Psoas muscle (tissue), 8 donors: ENCODE results near the gene ALKBH5. TPM values are rescaled to one million over a fixed set of nuclear protein-coding genes. Genes with fewer than 3 reads are reported as not detected.

Experiments used
- ATAC-seq, 4 donors: fragments of 200-7000 bp; cut with Tn5 transposase; one replicate each; pipeline ENCODE4 v1.9.1; 2020; ENCODE audit warnings: moderate library complexity in 3 of 4, mild to moderate bottlenecking in 2 of 4
- DNase-seq, 2 donors: peaks; one replicate each; pipeline ENCODE4 v3.0.0-alpha.2; 2020
- H3K27ac ChIP-seq: fragments of 200-600 bp; one replicate; pipeline ENCODE4 v1.8.0; 2022
- H3K27me3 ChIP-seq, 3 donors: fragments of 200-600 bp in 1 of 3; one replicate each; pipeline versions ENCODE4 v1.6.1 to v1.8.0; 2013 to 2022; ENCODE audit warnings: low read length in 2 of 3, mild to moderate bottlenecking in 2 of 3, moderate library complexity in 1 of 3; ENCODE audit not compliant: insufficient read depth in 3 of 3
- H3K36me3 ChIP-seq, 2 donors: fragments of 200-600 bp in 1 of 2; one replicate each; pipeline versions ENCODE4 v1.6.1 to v1.8.0; 2013 to 2022; ENCODE audit warnings: low read depth in 1 of 2, mild to moderate bottlenecking in 1 of 2, moderate library complexity in 1 of 2; ENCODE audit not compliant: insufficient read depth in 1 of 2
- H3K4me1 ChIP-seq: fragments of 200-600 bp; one replicate; pipeline ENCODE4 v1.8.0; 2022
- H3K4me3 ChIP-seq: fragments of 200-600 bp; one replicate; pipeline ENCODE4 v1.8.0; 2022; ENCODE audit warnings: mild to moderate bottlenecking
- H3K9me3 ChIP-seq: fragments of 200-600 bp; one replicate; pipeline ENCODE4 v1.8.0; 2022
- WGBS, 3 donors: extraction: QIAGEN DNeasy Blood & Tissue Kit; methylation state at CpG; one replicate each; pipeline versions ENCODE4 v1.1.6 to v1.1.7; 2013; 5-methylcytosine and 5-hydroxymethylcytosine counted together
- intact Hi-C, 2 donors: fragments of 100-400 bp; cut with DNase I; formaldehyde crosslinking; loops; one replicate each; pipeline versions ENCODE4 v1.11.0 to v1.14.2; 2022
- polyA plus RNA-seq, 3 donors: library from polyadenylated mRNA; stranded (reverse); fragments of 200-250 nt; gene quantifications; one replicate each; pipeline ENCODE4 v1.2.3, GENCODE V29; 2013
- total RNA-seq, 4 donors: library from RNA; stranded (reverse); fragmentation: NEBNext Ultra II Directional in 2 of 4; extraction: Animal tissue kit (Norgen Biotek cat#: 25700) in 2 of 4; gene quantifications; one replicate each; pipeline versions ENCODE4 v1.2.1 to v1.2.4, GENCODE V29; 2021 to 2023
- TF ChIP-seq, protein P1 (sequence below): fragments of 200-600 bp; IDR thresholded peaks from one replicate; pipeline ENCODE4 v1.8.0; 2022; ENCODE audit warnings: antibody characterized with exemption
- donor health status: healthy with polysubstance abuse.
- donor health status: DM: no; HTN: no; CAD: no; lungs with moderate emphysema.
- donor health status: Bipolar disorder and iron deficiency.
- donor health status: healthy.
- donor health status: DM: yes; HTN: yes; CAD: no.
- donor health status: DM: no; HTN: no; CAD: no.
- donor health status: DM: no; HTN: no; CAD: no.
- donor health status: DM: yes; HTN: yes; CAD: no.

The ALKBH5 gene
- total and polyA plus RNA-seq, 7 donors = 91.7 to 235 (median 206) TPM

DNA sequence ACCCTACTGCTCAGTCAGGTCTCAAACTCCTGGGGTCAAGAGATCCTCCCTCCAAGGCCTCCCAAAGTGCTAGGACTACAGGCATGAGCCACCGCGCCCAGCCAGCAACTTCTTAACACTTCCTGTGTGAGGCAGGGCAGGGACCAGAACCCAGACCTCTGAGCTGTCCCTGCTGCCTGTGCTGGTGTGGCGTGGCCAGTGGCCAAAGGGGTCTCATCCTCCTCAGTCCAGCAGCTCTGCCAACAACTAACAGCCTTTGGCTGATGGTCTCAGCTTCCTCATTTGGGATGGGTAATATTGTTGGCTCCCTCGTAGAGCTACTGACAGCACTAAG is 40.4 kb downstream of the ALKBH5 start:
- TF ChIP-seq, protein P1, sequence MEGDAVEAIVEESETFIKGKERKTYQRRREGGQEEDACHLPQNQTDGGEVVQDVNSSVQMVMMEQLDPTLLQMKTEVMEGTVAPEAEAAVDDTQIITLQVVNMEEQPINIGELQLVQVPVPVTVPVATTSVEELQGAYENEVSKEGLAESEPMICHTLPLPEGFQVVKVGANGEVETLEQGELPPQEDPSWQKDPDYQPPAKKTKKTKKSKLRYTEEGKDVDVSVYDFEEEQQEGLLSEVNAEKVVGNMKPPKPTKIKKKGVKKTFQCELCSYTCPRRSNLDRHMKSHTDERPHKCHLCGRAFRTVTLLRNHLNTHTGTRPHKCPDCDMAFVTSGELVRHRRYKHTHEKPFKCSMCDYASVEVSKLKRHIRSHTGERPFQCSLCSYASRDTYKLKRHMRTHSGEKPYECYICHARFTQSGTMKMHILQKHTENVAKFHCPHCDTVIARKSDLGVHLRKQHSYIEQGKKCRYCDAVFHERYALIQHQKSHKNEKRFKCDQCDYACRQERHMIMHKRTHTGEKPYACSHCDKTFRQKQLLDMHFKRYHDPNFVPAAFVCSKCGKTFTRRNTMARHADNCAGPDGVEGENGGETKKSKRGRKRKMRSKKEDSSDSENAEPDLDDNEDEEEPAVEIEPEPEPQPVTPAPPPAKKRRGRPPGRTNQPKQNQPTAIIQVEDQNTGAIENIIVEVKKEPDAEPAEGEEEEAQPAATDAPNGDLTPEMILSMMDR = no peak
- no peaks in the 10 kb centered on the region for H3K36me3 ChIP-seq
- intact Hi-C loops = no loop called here
- WGBS, 3 donors = 90 to 96% (median 92%) methylated on average over 4 of the region's 4 CpGs
- no peaks in the 10 kb centered on the region for H3K9me3 ChIP-seq
- H3K27ac ChIP-seq = peak overlapping the region; percentile 65
- DNase-seq (no peak), ATAC-seq (no peak)
- no peak overlapping the region for H3K4me3 ChIP-seq
- H3K27me3 ChIP-seq = no peaks in the 10 kb centered on the region
- peaks cover 11% of the 10 kb centered on the region for H3K4me1 ChIP-seq

DNA sequence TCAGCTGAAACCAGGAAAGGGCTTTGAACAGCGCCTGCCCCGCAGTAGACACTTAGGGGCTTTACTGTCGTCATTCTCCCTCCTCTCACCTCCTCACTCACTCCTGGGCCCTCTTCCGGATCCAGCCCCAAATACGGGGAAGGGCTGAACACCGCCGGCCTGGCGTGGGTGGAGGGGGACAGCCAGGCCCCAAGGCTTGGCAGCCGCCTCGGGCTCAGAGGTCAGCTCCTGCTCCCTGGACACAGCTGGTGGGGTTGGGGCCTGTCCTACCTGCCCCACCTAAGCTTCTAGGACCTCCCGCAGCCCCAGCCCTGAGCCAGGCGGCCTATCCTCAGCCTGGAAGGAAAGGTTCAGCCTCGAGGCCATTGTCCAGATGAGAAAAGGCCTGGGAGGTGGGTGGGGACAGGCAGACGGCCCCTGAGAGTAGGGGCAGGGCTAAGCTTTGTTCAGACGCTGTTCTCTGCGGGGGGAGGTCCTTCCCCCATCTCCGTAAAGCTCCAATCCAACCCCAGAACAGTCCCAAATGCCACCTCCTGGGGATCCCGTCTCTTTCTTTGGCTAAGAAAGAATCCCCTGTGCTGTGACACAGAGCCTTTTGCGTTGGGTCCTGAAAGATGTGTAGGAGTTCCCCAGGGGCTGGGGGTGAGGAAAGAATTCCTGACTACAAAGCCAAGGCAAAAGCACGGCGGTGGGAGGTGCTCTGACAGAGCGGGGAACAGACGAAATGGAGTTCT is 40.9 kb downstream of the ALKBH5 start:
- peak in 1 of 2 donors; percentile 53 for DNase-seq
- H3K4me1 ChIP-seq = peaks cover 11% of the 10 kb centered on the region
- H3K9me3 ChIP-seq = no peaks in the 10 kb centered on the region
- no peaks in the 10 kb centered on the region for H3K27me3 ChIP-seq
- H3K36me3 ChIP-seq = no peaks in the 10 kb centered on the region
- intact Hi-C loops = loop anchor here in 1 of 2 donors (5.0 kb wide), 1 partner anchor 88 kb away; the partner anchor contains the start of gene TOP3A
- 46 to 52% (median 49%) methylated on average over 20 to 23 of the region's 23 CpGs for WGBS, 3 donors
- TF ChIP-seq, protein P1 = no peak
- peak overlapping the region; percentile 65 for H3K27ac ChIP-seq
- ATAC-seq = peak in 2 of 4 donors; percentile 5 to 29
- H3K4me3 ChIP-seq = peak overlapping the region; percentile 65

DNA sequence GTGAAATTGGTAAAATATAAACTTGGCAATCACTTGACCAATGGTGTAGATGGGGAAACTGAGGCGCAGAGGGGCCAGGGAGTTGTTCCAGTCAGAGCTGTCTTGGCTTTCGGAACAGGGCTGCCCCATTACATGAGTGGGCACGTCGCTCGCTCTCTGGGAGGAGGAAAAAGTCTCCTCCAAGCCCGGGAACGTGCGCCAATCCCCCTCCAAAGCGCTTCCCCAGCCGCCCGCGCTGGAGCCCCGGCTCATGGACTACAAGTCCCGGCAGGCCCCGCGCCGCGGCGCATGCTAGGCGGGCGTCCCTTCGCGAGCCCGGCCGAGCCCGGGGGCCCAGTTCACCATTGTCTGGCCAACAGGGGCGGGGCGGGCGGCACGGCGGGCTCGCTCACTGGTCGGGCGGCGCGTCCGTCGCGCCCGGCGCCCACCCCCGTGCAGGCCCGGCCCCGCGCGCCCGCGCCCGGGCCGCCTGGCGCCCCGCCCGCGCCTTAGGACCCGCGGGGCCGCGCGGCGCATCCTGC is 41.6 kb downstream of the ALKBH5 start, which contains the start of gene LLGL1:
LLGL1 (plus strand) TSS at position 515 of the 521 bp plus-strand sequence. CDS start 48 bp downstream, outside the sequence.
- peaks cover 11% of the 10 kb centered on the region for H3K4me1 ChIP-seq
- no peaks in the 10 kb centered on the region for H3K9me3 ChIP-seq
- H3K36me3 ChIP-seq = no peaks in the 10 kb centered on the region
- 0 to 1% (median 1%) methylated on average over 26 to 60 of the region's 60 CpGs for WGBS, 3 donors
- H3K27ac ChIP-seq = peak within 1 kb of the TSS; percentile 65
- TF ChIP-seq, protein P1 = no peak
- ATAC-seq (peak; percentile 97 to 99 (median 98)), DNase-seq (peak; percentile 98 to 99)
- peak within 1 kb of the TSS; percentile 71 for H3K4me3 ChIP-seq
- no peaks in the 10 kb centered on the region for H3K27me3 ChIP-seq
- intact Hi-C loops = loop anchor here in 1 of 2 donors (5.0 kb wide), 1 partner anchor 87 kb away; the partner anchor contains the start of gene TOP3A

DNA sequence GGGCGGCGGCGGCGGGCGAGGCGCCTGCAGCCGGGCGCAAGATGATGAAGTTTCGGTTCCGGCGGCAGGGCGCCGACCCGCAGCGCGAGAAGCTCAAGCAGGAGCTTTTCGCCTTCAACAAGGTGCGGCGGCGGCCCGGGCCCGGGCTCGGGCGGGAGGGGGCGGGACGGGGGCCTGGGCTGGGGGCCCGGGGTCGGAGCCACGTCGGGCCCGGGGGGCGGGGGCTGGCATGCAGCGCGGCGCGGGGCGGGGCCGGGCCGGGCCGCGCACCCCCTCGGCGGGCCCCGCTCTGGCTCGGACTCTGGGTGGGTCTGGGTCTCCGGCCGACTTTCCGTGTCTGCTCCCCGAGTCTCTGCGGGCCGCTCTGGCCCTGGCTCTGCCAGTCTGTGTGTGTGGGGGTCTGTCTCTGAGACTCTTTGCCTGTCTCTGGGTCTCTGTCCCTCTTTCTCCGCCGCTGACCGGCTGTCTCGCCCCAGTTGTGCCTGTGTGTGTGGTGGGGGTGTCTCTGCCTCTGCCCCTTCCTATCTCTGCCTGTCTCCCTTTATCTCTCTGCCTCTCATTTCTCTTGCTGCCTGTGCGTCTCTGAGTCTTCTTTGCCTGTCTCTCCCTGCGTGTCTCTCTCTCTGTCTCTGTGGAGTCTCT is 42.1 kb downstream of the ALKBH5 start:
- peak overlapping the region; percentile 71 for H3K4me3 ChIP-seq
- WGBS, 3 donors = 0 to 3% (median 0%) methylated on average over 8 to 57 of the region's 57 CpGs
- no peaks in the 10 kb centered on the region for H3K27me3 ChIP-seq
- ATAC-seq (peak in 1 of 4 donors; percentile 12), DNase-seq (peak in 1 of 2 donors; percentile 40)
- TF ChIP-seq, protein P1 = no peak
- no peaks in the 10 kb centered on the region for H3K9me3 ChIP-seq
- H3K27ac ChIP-seq = peak overlapping the region; percentile 46
- H3K4me1 ChIP-seq = peaks cover 11% of the 10 kb centered on the region
- intact Hi-C loops = loop anchor here in 1 of 2 donors (5.0 kb wide), 1 partner anchor 87 kb away; the partner anchor contains the start of gene TOP3A
- no peaks in the 10 kb centered on the region for H3K36me3 ChIP-seq
